ENCODE data around the gene INPP5J.

- TF ChIP-seq POLR2A (IDR thresholded peaks at IDR 0.05) (no peak), CTCF (IDR thresholded peaks at IDR 0.05 in 8 of 11, conservative IDR thresholded peaks at IDR 0.05 in 3 of 11) (no peak)
These were observed 56.6 kb downstream of the INPP5J start for GRCh38 chr22:31179345-31179744.

Data from spleen (tissue), 7 donors.